Endothelial cell of umbilical vein (primary cell): Measurements from ENCODE around the gene CDH1. TPM values are rescaled to one million over a fixed set of nuclear protein-coding genes. Genes with fewer than 3 reads are reported as not detected.

Experiments
- BruUV-seq: library from RNA; stranded (reverse); fragments of 400-500 nt; replicated peaks from 2 replicates; lab custom pipeline; 2021; lab: Mats Ljungman, UMichigan
- CTCF ChIA-PET: fragments of 300-600, 350-600 bp; sonication (Branson Sonifier 250); formaldehyde crosslinking; loops from one replicate; lab custom pipeline; 2021; ENCODE audit warnings: antibody characterized with exemption, inconsistent platforms; lab: Charles Lee
- POLR2A ChIA-PET: fragments of 300-600, 350-600 bp; sonication (Branson Sonifier 250); formaldehyde crosslinking; loops from one replicate; lab custom pipeline; 2021; ENCODE audit warnings: antibody characterized with exemption, inconsistent platforms; lab: Charles Lee
- DNase-seq: peaks from one replicate; pipeline ENCODE4 v3.0.0-alpha.2; 2011; ENCODE audit warnings: low read depth, low spot score
- FAIRE-seq: peaks from 2 replicates; lab custom pipeline; 2011; peaks lifted over from hg19 to GRCh38; lab: Jason Lieb, UNC
- H2AFZ ChIP-seq: 2 replicates; pipeline ENCODE4 v1.6.0; 2012; ENCODE audit warnings: low read depth, low read length, control low read depth, inconsistent platforms
- H3K27ac ChIP-seq: 2 replicates; pipeline ENCODE4 v1.5.1; 2011; ENCODE audit warnings: low read depth, mild to moderate bottlenecking, control low read depth, low read length, moderate library complexity; ENCODE audit not compliant: insufficient read depth
- H3K27me3 ChIP-seq, 2 experiments: 2 replicates each; pipeline versions ENCODE4 v1.6.0 to v1.6.1; 2011; ENCODE audit warnings: low read length in 2 of 2, mixed read lengths in 1 of 2; ENCODE audit not compliant: control insufficient read depth in 2 of 2, insufficient read depth in 2 of 2
- H3K36me3 ChIP-seq, 2 experiments: 2 replicates in 1 of 2; 3 replicates in 1 of 2; pipeline ENCODE4 v1.5.1; 2011; ENCODE audit warnings: low read length in 2 of 2, mild to moderate bottlenecking in 1 of 2, moderate library complexity in 1 of 2; ENCODE audit not compliant: control insufficient read depth in 2 of 2, insufficient read depth in 2 of 2; ENCODE audit errors: extremely low read depth in 1 of 2
- H3K4me1 ChIP-seq: 3 replicates; pipeline ENCODE4 v1.5.1; 2011; ENCODE audit warnings: mild to moderate bottlenecking, low read length; ENCODE audit not compliant: control insufficient read depth, insufficient read depth; ENCODE audit errors: extremely low read depth
- H3K4me2 ChIP-seq: 2 replicates; pipeline ENCODE4 v1.6.1; 2011; ENCODE audit warnings: low read length, control low read depth, mixed read lengths; ENCODE audit not compliant: insufficient read depth
- H3K4me3 ChIP-seq, 3 experiments: fragments of 200-600 bp in 1 of 3; sonication (generic), shearing (Covaris generic) in 1 of 3; replicated peaks in 1 of 3; 2 replicates each; pipeline ENCODE4 v1.5.1; 2011 to 2016; ENCODE audit warnings: control low read depth in 3 of 3, low read length in 3 of 3, mild to moderate bottlenecking in 2 of 3, inconsistent platforms in 1 of 3, low read depth in 1 of 3, moderate library complexity in 1 of 3; ENCODE audit not compliant: insufficient read depth in 1 of 3
- H3K79me2 ChIP-seq: 2 replicates; pipeline ENCODE4 v1.6.0; 2012; ENCODE audit warnings: low read length, inconsistent platforms; ENCODE audit not compliant: control insufficient read depth, insufficient read depth
- H3K9ac ChIP-seq: replicated peaks from 2 replicates; pipeline ENCODE3; 2011; ENCODE audit warnings: low read length, control low read depth; ENCODE audit not compliant: insufficient read depth; ENCODE audit errors: extremely low read depth
- H3K9me1 ChIP-seq: replicated peaks from 3 replicates; pipeline ENCODE4 v1.6.0; 2011; ENCODE audit warnings: mild to moderate bottlenecking, low read length; ENCODE audit not compliant: control insufficient read depth, insufficient read depth; ENCODE audit errors: extremely low read depth
- H3K9me3 ChIP-seq: replicated peaks from 2 replicates; pipeline ENCODE4 v1.5.1; 2012; ENCODE audit warnings: low read length, inconsistent platforms; ENCODE audit not compliant: control insufficient read depth, insufficient read depth
- H4K20me1 ChIP-seq: replicated peaks from 2 replicates; pipeline ENCODE3; 2011; ENCODE audit warnings: mild to moderate bottlenecking, low read length; ENCODE audit not compliant: control insufficient read depth, insufficient read depth; ENCODE audit errors: extremely low read depth
- GATA2 ChIP-seq: IDR thresholded peaks from 2 replicates; pipeline ENCODE4 v1.7.0; 2011; ENCODE audit warnings: low read depth, mild to moderate bottlenecking, moderate library complexity, mixed read lengths, low read length; ENCODE audit not compliant: insufficient read length, insufficient read depth
- JUN ChIP-seq: IDR thresholded peaks from 2 replicates; pipeline ENCODE4 v1.6.1; 2011; ENCODE audit warnings: borderline replicate concordance, low read depth; ENCODE audit not compliant: insufficient read length, insufficient read depth
- MYC ChIP-seq: IDR thresholded peaks from one replicate; pipeline ENCODE4 v1.6.1; 2011; ENCODE audit warnings: mild to moderate bottlenecking, low read depth, low read length
- dilution Hi-C: fragments of 300-500 bp; cut with MboI; formaldehyde crosslinking; loops from one replicate; pipeline ENCODE4 v1.15.0; 2019; ENCODE audit warnings: low sequenced_read_pairs; ENCODE audit not compliant: extremely low pct_ligation_motif_present
- intact Hi-C: fragments of 100-400 bp; cut with micrococcal nuclease; formaldehyde crosslinking; loops from one replicate; pipeline ENCODE4 v1.10.0; 2022
- polyA plus RNA-seq, 4 experiments: library from polyadenylated mRNA; depleted of rRNA in 3 of 4; stranded (reverse) in 3 of 4; unstranded in 1 of 4; fragments of >200 nt; gene quantifications; 2 replicates each; pipeline versions ENCODE4 v1.2.1 to v1.2.3, GENCODE V29; 2011 to 2012; ENCODE audit warnings: missing spikeins in 1 of 4
- total RNA-seq: library from RNA; stranded (reverse); gene quantifications from 2 replicates; pipeline ENCODE4 v1.2.3, GENCODE V29; 2021

Gene CDH1
- total and polyA plus RNA-seq, 2 donors (not counting 3 experiments of a cell fraction or from before 2014, with no cell fraction given) = 0.28 to 0.69 TPM

- Histone ChIP-seq H3K4me1 (no peaks in the 10 kb centered on the region), H3K9me3 (no peaks in the 10 kb centered on the region), H4K20me1 (no peaks in the 10 kb centered on the region), H3K27ac (no peak overlapping the region), H3K9ac (no peak overlapping the region), H2AFZ (no peak overlapping the region), H3K4me2 (no peak overlapping the region), H3K79me2 (no peaks in the 10 kb centered on the region), H3K27me3 (peaks cover 6 to 14% of the 10 kb centered on the region in 2 experiments), H3K36me3 (no peaks in the 10 kb centered on the region), H3K9me1 (no peaks in the 10 kb centered on the region), H3K4me3 (no peak overlapping the region)
- no TSS peak for BruUV-seq
- FAIRE-seq (no peak), DNase-seq (no peak)
- TF ChIP-seq JUN (no peak), GATA2 (no peak), MYC (no peak)
- POLR2A ChIA-PET = no interaction called here
- dilution Hi-C loops (no loop called here), intact Hi-C loops (no loop called here)
- CTCF ChIA-PET = no interaction called here
These were observed 5.5 kb upstream of the CDH1 start for GRCh38 chr16:68731637-68732036.

- Histone ChIP-seq H2AFZ (no peak overlapping the region), H3K9ac (no peak overlapping the region), H3K4me3 (no peak overlapping the region), H3K9me1 (no peaks in the 10 kb centered on the region), H4K20me1 (no peaks in the 10 kb centered on the region), H3K36me3 (no peaks in the 10 kb centered on the region), H3K27me3 (peaks cover 11 to 19% of the 10 kb centered on the region in 2 experiments), H3K4me1 (no peaks in the 10 kb centered on the region), H3K79me2 (no peaks in the 10 kb centered on the region), H3K9me3 (no peaks in the 10 kb centered on the region), H3K4me2 (no peak overlapping the region), H3K27ac (no peak overlapping the region)
- DNase-seq (no peak), FAIRE-seq (no peak)
- CTCF ChIA-PET = no interaction called here
- BruUV-seq = no TSS peak
- intact Hi-C loops = no loop called here
- dilution Hi-C loops = no loop called here
- POLR2A ChIA-PET = no interaction called here
- TF ChIP-seq GATA2 = no peak
These were observed 4.9 kb upstream of the CDH1 start for GRCh38 chr16:68732042-68732680.
